Stimulated activated CD8-positive, alpha-beta memory T cell treated with anti-CD3 and anti-CD28 coated beads, Interleukin-12 subunit alpha, Interleukin-12 subunit beta, amount 100 ng/mL, for 4 hours (primary cell): Measurements from ENCODE around the gene SPINK2.

Experiments
- DNase-seq: peaks from one replicate; pipeline ENCODE4 v3.0.0-alpha.2; 2020; ENCODE audit warnings: low read depth

The SPINK2 gene

GRCh38 chr4:56799824-56800756, 21.4 kb downstream of the SPINK2 start:
- DNase-seq, result peak; percentile 70

- DNase-seq, result no peak
These were observed 22.2 kb downstream of the SPINK2 start for GRCh38 chr4:56799161-56799759.

GRCh38 chr4:56796211-56796610, 25.3 kb downstream of the SPINK2 start:
- no peak for DNase-seq

- DNase-seq, result no peak
These were observed 30.2 kb downstream of the SPINK2 start for GRCh38 chr4:56791316-56791715.

- DNase-seq, result no peak
These were observed 30.8 kb downstream of the SPINK2 start for GRCh38 chr4:56790691-56791091.

GRCh38 chr4:56788081-56788480, 33.4 kb downstream of the SPINK2 start:
- no peak for DNase-seq

- no peak for DNase-seq
These were observed 34.1 kb downstream of the SPINK2 start for GRCh38 chr4:56787380-56787779.

- no peak for DNase-seq
These were observed 34.5 kb downstream of the SPINK2 start for GRCh38 chr4:56786955-56787354.

GRCh38 chr4:56783986-56784385, 37.5 kb downstream of the SPINK2 start:
- no peak for DNase-seq

GRCh38 chr4:56782019-56782418, 39.5 kb downstream of the SPINK2 start:
- DNase-seq, result no peak

- DNase-seq, result no peak
These were observed 48.2 kb downstream of the SPINK2 start for GRCh38 chr4:56773346-56773745.

- no peak for DNase-seq
These were observed 49.4 kb downstream of the SPINK2 start for GRCh38 chr4:56772134-56772533.

GRCh38 chr4:56768763-56769162, 52.7 kb downstream of the SPINK2 start:
- no peak for DNase-seq

GRCh38 chr4:56768316-56768715, 53.2 kb downstream of the SPINK2 start:
- no peak for DNase-seq

- no peak for DNase-seq
These were observed 53.9 kb downstream of the SPINK2 start for GRCh38 chr4:56767567-56767966.

- no peak for DNase-seq
These were observed 56.7 kb downstream of the SPINK2 start for GRCh38 chr4:56764775-56765174.

GRCh38 chr4:56764223-56764622, 57.3 kb downstream of the SPINK2 start:
- no peak for DNase-seq

GRCh38 chr4:56762484-56763250, 58.8 kb downstream of the SPINK2 start:
- no peak for DNase-seq

GRCh38 chr4:56760183-56760582, 61.3 kb downstream of the SPINK2 start:
- DNase-seq, result no peak
